Colonic mucosa (tissue), 4 donors: ENCODE data around the gene PHKB. TPM values are rescaled to one million over a fixed set of nuclear protein-coding genes. Genes with fewer than 3 reads are reported as not detected.

ENCODE experiments used
- DNase-seq: peaks from one replicate; pipeline ENCODE4 v3.0.0-alpha.2; 2020
- H3K27ac ChIP-seq: fragments of 200-600 bp; one replicate; pipeline ENCODE4 v1.8.0; 2021
- H3K27me3 ChIP-seq: fragments of 200-600 bp; one replicate; pipeline ENCODE4 v1.8.0; 2021
- H3K36me3 ChIP-seq: fragments of 200-600 bp; one replicate; pipeline ENCODE4 v1.8.0; 2021
- H3K4me1 ChIP-seq: fragments of 200-600 bp; one replicate; pipeline ENCODE4 v1.8.0; 2021; ENCODE audit warnings: mild to moderate bottlenecking
- H3K4me3 ChIP-seq: fragments of 200-600 bp; one replicate; pipeline ENCODE4 v1.8.0; 2021
- H3K9ac ChIP-seq, 2 donors: one replicate each; pipeline ENCODE4 v1.7.0; 2013; ENCODE audit warnings: control low read depth in 2 of 2, low read depth in 2 of 2, low read length in 2 of 2
- H3K9me3 ChIP-seq: fragments of 200-600 bp; one replicate; pipeline ENCODE4 v1.8.0; 2021
- intact Hi-C: fragments of 100-400 bp; cut with DNase I; formaldehyde crosslinking; loops from one replicate; pipeline ENCODE4 v1.14.1; 2022
- total RNA-seq, 2 donors: library from RNA; stranded (reverse); fragmentation: NEBNext Ultra II Directional in 1 of 2; extraction: Animal tissue kit (Norgen Biotek cat#: 25700) in 1 of 2; gene quantifications; one replicate each; pipeline ENCODE4 v1.2.1, GENCODE V29; 2021
- TF ChIP-seq, protein P1 (sequence below): fragments of 200-600 bp; IDR thresholded peaks from one replicate; pipeline ENCODE4 v1.8.0; 2022; ENCODE audit warnings: antibody characterized with exemption, mild to moderate bottlenecking
- donor health status: healthy.
- donor health status: DM: no; HTN: no; CAD: no.
- donor health status: DM: no; HTN: no; CAD: no.

Gene PHKB
- total RNA-seq, 2 donors from 2014 or later: 74.9 to 80.6 TPM

DNA sequence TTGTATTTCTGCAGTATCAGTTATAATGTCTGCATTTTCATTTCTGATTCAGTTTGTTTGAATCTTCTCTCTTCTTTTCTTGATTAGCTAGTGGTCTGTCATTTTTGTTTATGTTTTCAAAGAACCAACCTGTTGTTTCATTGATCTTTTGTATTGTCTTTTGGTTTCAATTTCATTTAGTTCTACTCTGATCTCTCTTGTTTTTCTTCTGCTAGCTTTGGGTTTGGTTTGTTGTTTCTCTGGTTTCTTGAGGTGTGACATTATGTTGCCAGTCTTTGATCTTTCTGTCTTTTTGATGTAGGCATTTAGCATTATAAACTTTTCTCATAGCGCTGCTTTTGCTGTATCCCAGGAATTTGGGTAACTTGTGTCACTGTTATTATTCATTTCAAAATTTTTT lies 107.2 kb downstream of the PHKB start:
- intact Hi-C loops: no loop called here
- Histone ChIP-seq H3K4me3 (no peak overlapping the region), H3K27me3 (no peaks in the 10 kb centered on the region), H3K9ac (no peak overlapping the region), H3K36me3 (no peaks in the 10 kb centered on the region), H3K4me1 (no peaks in the 10 kb centered on the region), H3K27ac (no peak overlapping the region), H3K9me3 (no peaks in the 10 kb centered on the region)
- TF ChIP-seq, protein P1, sequence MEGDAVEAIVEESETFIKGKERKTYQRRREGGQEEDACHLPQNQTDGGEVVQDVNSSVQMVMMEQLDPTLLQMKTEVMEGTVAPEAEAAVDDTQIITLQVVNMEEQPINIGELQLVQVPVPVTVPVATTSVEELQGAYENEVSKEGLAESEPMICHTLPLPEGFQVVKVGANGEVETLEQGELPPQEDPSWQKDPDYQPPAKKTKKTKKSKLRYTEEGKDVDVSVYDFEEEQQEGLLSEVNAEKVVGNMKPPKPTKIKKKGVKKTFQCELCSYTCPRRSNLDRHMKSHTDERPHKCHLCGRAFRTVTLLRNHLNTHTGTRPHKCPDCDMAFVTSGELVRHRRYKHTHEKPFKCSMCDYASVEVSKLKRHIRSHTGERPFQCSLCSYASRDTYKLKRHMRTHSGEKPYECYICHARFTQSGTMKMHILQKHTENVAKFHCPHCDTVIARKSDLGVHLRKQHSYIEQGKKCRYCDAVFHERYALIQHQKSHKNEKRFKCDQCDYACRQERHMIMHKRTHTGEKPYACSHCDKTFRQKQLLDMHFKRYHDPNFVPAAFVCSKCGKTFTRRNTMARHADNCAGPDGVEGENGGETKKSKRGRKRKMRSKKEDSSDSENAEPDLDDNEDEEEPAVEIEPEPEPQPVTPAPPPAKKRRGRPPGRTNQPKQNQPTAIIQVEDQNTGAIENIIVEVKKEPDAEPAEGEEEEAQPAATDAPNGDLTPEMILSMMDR: no peak
- DNase-seq: no peak

DNA sequence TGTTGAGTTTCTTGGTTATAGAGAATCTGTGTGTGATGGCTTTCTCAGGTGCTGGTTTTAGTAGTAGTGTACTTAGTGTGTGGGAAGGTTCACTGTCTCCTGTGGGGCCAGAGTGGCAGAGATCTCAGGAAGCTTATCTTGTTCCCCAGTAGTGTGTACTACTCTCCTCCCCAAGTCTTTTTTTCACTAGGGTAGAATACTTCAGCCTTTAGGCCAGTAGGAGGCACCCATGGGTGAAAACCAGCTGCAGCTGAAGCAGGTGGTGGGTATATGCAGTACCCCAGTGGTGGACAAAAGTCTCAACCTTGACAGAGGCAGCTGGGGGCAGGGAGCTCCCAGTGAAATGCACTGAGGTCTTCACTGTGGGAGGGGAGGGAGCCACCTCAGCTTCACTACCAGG lies 109.9 kb downstream of the PHKB start:
- intact Hi-C loops: no loop called here
- H3K36me3 ChIP-seq: no peaks in the 10 kb centered on the region
- no peaks in the 10 kb centered on the region for H3K4me1 ChIP-seq
- H3K27ac ChIP-seq: no peak overlapping the region
- H3K27me3 ChIP-seq: no peaks in the 10 kb centered on the region
- no peak for DNase-seq
- H3K9ac ChIP-seq: no peak overlapping the region
- H3K4me3 ChIP-seq: no peak overlapping the region
- TF ChIP-seq, protein P1: no peak
- H3K9me3 ChIP-seq: no peaks in the 10 kb centered on the region

DNA sequence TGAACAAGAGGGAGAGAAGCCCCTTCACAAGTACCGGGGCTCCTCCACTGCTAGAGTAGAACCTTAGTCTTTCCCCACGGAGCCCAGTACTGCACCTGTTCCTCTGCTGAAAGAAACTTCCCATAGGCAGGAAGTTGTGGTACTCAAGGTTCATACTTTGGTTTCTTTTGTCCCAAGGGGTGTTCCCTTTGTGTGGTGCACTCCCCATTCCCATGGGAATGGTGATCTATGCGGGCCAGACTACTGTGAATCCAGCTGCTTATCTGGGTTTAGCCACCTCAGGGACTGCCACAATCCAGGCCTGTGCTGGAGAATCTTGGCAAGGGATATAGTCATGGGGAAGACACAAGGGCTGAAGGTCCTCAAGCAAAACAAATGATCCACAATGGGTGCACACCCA lies 110.6 kb downstream of the PHKB start:
- Histone ChIP-seq H3K4me3 (no peak overlapping the region), H3K9ac (no peak overlapping the region)
- TF ChIP-seq, protein P1: no peak

DNA sequence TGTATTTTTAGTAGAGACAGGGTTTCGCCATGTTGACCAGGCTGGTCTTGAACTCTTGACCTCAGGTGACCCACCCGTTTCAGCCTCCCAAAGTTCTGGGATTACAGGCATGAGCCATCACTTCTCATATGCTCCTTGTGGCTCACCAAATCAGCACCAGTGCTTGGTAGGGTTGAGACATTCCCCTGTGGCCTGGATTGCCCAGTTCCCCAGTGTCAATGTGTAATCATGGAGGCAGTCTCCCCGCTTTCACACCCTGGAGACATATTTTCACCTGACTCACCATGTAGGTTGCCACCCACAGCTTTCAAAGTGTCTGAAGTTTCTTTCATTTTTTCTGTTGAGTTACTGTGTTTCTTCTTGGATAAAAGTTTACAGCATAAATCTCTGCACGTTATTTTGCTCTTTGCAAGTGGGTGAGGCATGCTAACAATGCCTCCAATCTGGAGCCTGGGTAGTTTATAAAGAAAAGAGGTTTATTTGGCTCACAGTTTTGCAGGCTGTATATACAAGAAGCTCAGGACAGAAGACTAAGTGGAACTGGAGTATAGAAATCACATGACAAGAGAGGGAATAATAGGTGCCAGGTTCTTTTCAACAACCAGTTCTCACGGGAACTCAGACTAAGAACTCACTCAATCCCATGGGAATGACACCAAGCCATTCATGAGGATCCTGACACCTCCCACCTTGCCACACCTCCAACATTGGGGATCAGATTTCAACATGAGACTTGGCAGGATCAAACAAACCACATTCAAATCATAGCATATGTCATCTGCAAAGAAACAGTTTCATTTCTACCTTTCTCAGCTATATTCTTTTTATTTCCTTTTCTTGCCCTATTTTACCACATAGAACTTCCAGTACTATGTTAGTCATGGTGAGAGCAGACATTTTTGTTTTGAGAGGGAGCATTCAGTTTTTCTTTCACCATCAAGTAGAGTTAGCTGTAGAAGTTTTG lies 113.2 kb downstream of the PHKB start:
- TF ChIP-seq, protein P1: no peak
- Histone ChIP-seq H3K4me3 (no peak overlapping the region), H3K4me1 (no peaks in the 10 kb centered on the region), H3K27me3 (no peaks in the 10 kb centered on the region), H3K9ac (no peak overlapping the region), H3K36me3 (no peaks in the 10 kb centered on the region), H3K9me3 (no peaks in the 10 kb centered on the region), H3K27ac (no peak overlapping the region)
- intact Hi-C loops: no loop called here
- no peak for DNase-seq

More for the DNA sequence above, 110.6 kb downstream of the PHKB start:
- intact Hi-C loops: no loop called here
- H3K4me1 ChIP-seq: no peaks in the 10 kb centered on the region
- H3K36me3 ChIP-seq: no peaks in the 10 kb centered on the region
- no peaks in the 10 kb centered on the region for H3K9me3 ChIP-seq
- no peak overlapping the region for H3K27ac ChIP-seq
- DNase-seq: no peak
- H3K27me3 ChIP-seq: no peaks in the 10 kb centered on the region

DNA sequence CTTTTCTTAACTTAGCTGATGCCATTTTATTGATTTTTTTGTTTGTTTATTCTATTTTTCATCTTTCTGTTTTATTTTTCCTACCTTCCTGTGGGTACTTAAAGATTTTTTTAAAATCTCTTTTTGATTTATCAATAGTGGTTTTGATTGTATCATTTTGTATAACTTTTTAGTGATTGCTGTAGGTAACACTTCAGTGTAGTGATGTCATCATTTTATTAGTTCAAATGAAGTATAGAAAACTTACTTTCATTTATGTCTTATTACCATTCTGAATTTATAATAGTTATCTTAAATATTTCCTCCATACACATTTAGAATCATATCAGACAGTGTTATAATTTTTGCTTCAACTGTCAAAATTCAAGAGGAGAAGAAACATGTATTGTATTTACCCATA lies 115.9 kb downstream of the PHKB start:
- no peak for DNase-seq
- H3K27ac ChIP-seq: no peak overlapping the region
- TF ChIP-seq, protein P1: no peak
- no peaks in the 10 kb centered on the region for H3K9me3 ChIP-seq
- H3K27me3 ChIP-seq: no peaks in the 10 kb centered on the region
- no peak overlapping the region for H3K4me3 ChIP-seq
- intact Hi-C loops: no loop called here
- H3K36me3 ChIP-seq: no peaks in the 10 kb centered on the region
- no peaks in the 10 kb centered on the region for H3K4me1 ChIP-seq
- no peak overlapping the region for H3K9ac ChIP-seq
